ENCODE results near the gene LHB.

The LHB gene

DNA sequence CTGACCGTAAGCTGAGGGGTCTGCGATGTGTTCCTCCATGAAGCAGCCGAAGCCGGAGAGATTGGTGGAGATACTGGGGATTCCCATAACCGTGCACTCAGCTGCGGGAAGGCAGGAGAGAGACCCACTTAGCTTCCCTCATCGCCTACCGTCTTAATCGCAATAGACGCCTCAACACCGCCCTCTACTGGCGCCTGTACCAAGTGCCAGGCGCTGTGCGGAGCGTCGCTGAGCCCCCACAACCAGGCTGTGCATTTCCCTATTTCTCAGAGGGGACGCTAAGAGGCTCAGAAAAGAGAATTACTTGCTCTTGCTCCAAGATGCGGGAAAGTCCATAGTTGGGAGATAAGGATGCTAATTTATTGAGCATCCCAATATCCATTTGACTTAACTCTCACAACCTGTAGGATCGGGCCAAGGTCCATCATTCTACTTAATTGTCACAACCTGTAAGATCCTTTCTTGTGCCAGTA lies 45.9 kb downstream of the LHB start:
- peak; percentile 89 for DNase-seq

DNA sequence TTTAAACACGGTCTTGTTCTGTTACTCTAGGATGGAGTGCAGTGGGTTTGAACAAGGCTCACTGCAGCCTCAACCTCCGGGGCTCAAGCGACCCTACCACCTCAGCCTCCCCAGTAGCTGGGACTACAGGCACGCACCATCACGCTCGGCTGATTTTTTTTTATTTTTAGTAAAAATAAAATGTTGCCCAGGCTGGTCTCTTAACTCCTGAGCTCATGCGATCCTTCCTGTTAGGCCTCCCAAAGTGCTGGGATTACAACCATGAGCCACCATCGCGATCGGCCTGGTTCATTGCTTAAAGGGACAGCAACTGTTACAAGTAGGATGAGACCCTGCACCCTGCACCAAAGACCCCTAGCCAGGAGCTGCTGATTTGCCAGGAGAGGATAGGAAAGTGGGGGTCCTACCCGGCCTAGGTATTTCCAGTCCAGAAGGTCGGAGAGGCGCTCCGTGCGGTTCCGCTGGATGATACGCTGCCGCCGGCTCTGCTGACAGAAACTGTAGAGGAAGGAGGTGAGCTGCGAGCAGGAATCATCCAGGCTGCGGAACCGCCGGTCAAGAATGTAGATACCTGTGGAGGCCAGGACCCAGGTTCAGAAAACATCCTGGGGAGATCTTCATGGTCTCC lies 46.6 kb downstream of the LHB start:
- DNase-seq, result no peak

DNA sequence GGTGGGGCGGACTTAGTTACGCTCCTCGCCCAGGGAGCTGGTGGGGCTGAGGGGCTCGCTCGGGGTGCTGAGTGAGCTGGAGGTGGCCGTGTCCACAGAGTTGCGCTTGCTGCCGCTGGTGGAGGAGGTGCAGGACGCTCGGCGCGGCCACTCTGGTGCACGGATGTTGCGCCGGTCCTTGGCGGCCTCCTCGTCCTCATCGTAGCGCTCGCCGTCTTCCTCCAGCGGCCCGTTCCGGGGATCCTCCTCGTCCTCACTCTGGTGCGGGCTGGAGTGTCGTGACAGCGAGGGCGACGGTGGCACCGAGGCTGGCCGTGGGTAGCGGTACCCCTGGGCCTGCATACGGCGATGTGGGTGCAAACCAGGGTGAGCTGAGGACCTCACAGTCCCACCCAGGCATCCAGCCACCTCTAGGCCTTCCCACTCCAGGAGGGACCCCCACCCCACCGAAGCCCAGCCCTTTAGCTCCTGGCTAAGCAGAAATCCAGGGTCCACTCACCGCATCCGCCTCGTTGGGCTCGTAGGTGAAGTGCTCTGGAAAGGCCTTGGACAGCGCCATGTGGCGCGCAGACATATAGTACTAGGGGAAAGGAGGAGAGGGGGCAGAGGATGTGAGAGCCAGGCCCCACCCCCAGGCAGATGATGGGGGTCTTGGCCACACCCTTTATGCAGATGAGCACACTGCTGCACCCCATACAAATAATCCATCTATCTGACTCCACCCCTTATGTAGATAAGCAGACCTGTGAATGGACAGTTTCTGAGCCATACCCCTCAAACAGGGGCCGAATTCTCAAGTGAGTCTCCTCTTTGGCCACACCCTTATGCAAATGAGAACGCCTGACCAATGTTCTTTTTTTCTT lies 47.4 kb downstream of the LHB start:
- DNase-seq, result no peak

DNA sequence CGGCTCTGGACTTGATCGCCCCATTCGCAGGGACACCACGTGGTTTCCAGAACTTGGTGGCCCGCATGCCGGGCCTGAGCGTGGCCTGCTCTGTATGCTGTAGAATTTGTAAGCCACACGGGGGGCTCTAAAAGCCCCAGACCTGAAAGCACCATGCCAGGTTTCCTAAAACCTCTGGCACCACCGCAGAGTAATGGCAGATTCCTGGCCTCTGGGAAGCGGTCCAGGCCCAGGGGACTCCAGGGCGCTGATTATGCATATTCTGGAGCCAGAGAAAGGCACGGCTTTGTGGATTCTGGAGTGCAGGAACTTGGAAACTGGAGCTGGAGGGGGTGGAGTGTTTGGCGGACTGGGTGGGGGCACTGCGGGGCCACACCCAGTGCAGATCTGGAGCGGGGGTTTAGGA lies 48.1 kb downstream of the LHB start:
- no peak for DNase-seq

DNA sequence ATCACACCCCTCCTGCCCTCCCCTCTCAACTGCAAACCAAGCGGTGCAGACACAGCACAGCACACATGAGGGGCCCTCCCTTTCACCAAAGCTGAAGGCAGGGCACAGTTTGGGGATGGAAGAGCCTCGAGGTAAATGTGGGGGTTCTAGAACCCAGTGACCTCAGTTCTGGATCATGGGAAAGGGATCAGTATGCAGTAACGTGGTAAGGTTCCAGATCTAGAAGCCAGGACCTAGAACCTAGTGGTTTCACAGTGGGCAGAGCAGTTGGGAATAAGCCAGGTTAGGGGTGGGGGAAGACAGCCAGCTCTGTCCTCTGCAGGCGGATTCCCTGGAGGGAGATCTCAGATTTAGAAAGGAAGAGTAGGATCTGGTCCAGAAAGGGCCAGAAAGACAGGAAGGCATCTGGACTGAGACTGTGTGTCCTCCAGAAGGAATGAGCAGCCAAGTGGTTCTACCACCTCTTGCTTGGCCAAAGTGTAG lies 48.7 kb downstream of the LHB start:
- peak; percentile 15 for DNase-seq

DNA sequence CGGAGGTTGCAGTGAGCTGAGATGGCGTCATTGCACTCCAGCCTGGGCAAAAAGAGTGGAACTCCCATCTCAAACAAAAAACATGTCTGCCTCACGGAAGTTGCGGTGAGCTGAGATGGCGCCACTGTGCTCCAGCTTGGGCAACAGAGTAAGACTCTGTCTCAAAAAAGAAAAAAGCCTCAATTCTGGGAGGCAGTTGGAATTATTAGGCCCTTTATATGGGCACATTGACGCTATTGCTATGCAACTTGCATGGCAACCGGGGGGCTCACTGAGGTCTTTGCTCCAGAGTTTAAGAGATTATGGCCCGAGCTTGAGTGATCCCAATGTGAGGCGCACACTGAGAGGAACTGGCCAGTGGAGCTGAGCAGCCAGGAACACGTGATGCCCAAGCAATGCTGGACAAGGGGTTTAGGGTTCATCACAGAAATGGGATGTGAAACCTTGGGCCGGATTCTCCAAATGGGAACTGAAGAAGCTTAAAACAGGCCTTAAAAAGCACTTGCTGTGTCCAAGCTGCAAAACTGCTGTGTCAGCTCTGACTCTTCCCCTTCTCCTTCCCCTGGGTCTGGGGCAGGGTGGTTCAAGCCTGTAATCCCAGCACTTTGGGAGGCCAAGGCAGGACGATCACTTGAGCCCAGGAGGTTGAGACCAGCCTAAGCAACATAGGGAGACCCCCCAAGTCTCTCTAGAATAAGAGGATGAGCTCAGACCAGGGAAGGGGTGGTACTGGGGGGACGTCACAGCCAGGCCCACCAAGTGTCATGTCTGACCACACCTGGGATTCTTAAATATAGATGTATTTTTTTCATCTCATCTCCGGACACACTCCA lies 49.3 kb downstream of the LHB start:
- peak; percentile 21 for DNase-seq

DNA sequence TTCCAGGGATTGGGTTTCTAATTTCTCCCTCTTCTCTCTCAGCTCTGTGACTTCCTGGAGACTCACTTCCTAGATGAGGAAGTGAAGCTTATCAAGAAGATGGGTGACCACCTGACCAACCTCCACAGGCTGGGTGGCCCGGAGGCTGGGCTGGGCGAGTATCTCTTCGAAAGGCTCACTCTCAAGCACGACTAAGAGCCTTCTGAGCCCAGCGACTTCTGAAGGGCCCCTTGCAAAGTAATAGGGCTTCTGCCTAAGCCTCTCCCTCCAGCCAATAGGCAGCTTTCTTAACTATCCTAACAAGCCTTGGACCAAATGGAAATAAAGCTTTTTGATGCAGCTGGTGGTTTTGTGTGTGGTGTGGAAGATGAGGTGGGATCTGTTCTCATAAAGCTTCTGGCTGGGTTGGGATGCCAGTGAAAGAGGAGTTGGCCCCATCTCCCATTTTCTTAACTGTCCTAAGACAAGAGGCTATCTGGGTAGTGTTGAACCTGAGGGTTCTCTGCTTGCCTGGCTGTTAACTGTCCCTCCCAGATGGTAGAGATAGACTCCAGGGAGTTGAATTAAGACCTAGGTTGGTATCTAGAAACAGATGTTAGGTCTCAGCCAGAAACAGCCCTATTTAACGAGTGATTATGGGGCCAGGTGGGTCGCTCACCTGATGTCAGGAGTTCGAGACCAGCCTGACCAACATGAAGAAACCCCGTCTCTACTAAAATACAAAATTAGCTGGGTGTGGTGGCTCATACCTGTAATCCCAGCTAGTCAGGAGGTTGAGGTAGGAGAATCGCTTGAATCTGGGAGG lies 50.1 kb downstream of the LHB start:
- peak; percentile 26 for DNase-seq

Measured in stimulated activated CD4-positive, alpha-beta T cell treated with anti-CD3 and anti-CD28 coated beads, Interleukin-15, amount 100 ng/mL, for 24 hours (primary cell).